Measurements from ENCODE around the gene PLPP3. TPM values are rescaled to one million over a fixed set of nuclear protein-coding genes. Genes with fewer than 3 reads are reported as not detected.

Gene PLPP3
- total RNA-seq, 2 donors from 2014 or later = 40.4 to 107 TPM

DNA sequence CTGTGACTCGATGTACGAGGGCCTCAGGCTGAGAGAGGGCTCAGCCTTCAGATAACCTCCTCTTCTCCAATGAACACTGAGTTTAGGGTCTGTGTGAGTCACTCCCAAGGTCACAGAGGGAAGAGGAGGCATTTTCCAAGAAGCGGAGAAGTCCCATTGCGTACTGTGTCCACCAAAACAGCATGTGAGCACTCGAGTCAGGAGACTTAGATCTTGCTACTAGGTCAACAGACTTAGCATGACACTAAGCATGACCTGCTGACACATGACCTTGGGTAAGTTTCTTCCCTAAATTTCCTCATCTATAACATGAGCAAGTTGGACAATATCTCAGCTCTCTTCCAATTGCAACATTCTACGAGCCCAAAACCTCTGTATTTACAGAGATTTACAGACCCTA is 68.0 kb downstream of the PLPP3 start:
- 78% methylated on average over 6 of the region's 6 CpGs for WGBS
- Histone ChIP-seq H3K36me3 (no peaks in the 10 kb centered on the region), H3K4me3 (no peak overlapping the region), H3K4me1 (replicated peaks) (no peaks in the 10 kb centered on the region), H3K9me3 (no peaks in the 10 kb centered on the region), H3K27me3 (replicated peaks; ENCODE audit: insufficient read depth) (no peaks in the 10 kb centered on the region), H3K27ac (no peak overlapping the region)
- DNase-seq (ENCODE audit: low spot score) = no peak
- TF ChIP-seq POLR2AphosphoS5 (IDR thresholded peaks at IDR 0.05) = no peak
- intact Hi-C loops (cut with DNase I) = no loop called here

DNA sequence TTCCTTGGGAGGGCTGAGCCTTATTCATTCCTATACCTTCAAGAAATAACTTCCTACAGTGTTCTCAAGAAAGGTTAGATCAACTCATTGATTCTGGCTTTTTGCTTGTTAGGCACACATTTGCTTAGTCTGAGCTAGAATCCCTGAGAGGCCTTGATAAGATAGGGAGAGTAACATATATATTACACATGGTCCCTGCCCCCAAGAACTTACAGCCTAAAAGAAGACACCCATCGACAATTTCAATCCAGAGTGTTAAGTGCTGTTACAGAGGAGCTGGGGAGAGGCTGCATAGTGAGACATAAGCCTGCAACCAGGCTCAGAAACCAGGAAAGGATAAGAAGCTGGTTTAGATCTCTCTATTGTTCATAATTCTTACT is 68.7 kb downstream of the PLPP3 start:
- H3K27me3 ChIP-seq (replicated peaks; ENCODE audit: insufficient read depth) = no peaks in the 10 kb centered on the region
- TF ChIP-seq POLR2A (IDR thresholded peaks at IDR 0.05) = no peak
- TF ChIP-seq, protein P1, sequence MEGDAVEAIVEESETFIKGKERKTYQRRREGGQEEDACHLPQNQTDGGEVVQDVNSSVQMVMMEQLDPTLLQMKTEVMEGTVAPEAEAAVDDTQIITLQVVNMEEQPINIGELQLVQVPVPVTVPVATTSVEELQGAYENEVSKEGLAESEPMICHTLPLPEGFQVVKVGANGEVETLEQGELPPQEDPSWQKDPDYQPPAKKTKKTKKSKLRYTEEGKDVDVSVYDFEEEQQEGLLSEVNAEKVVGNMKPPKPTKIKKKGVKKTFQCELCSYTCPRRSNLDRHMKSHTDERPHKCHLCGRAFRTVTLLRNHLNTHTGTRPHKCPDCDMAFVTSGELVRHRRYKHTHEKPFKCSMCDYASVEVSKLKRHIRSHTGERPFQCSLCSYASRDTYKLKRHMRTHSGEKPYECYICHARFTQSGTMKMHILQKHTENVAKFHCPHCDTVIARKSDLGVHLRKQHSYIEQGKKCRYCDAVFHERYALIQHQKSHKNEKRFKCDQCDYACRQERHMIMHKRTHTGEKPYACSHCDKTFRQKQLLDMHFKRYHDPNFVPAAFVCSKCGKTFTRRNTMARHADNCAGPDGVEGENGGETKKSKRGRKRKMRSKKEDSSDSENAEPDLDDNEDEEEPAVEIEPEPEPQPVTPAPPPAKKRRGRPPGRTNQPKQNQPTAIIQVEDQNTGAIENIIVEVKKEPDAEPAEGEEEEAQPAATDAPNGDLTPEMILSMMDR (IDR thresholded peaks at IDR 0.05) = no peak
- TF ChIP-seq POLR2AphosphoS5 (IDR thresholded peaks at IDR 0.05) = no peak
- no peak for DNase-seq (ENCODE audit: low spot score)
- no peak overlapping the region for H3K27ac ChIP-seq
- H3K9me3 ChIP-seq = no peaks in the 10 kb centered on the region
- 35% methylated on average over 1 of the region's 1 CpG for WGBS
- H3K4me3 ChIP-seq = no peak overlapping the region
- H3K36me3 ChIP-seq = no peaks in the 10 kb centered on the region
- intact Hi-C loops (cut with DNase I) = no loop called here
- no peaks in the 10 kb centered on the region for H3K4me1 ChIP-seq (replicated peaks)

DNA sequence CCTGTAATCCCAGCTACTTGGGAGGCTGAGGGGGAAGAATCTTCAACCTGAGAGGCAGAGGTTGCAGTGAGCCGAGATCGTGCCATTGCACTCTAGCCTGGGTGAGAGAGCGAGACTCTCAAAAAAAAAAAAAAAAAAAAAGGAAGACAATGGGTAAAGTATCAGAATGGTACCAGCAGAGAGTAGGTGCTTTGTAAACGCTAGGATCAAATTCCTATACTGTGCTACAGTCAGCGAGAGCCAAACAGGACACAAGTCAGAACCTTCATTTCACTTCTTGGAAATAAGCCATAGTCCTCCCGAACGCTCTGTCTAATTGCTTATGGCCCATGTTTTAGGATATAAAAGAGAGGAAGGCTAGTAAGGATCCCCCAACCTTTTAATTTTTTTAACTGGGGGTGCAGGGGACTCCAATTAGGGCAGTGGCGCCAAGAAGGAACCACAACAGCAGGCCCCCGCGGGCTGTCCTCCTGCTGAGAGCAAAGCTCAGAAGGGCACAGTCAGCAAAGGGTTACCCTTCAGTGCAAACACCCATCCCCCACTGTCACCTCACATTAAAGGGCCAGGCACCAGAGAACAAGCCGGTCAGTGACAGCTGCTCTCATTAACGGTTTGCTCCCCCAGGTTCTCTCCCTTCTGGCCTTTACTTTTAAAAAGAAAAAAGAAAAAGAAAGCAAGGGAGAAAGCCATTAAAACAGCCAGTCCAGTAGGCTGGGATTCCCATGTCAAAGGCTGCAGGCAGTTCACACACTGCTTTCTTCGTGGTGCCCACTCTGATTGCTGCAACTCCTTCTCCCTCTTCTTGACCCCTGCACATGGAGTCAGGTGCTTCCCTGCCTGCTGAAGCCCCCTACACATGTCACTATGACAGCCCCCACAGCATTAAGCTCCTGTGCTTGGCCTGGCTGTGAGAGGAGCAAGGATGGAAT is 69.4 kb downstream of the PLPP3 start:
- Histone ChIP-seq H3K27me3 (replicated peaks; ENCODE audit: insufficient read depth) (no peaks in the 10 kb centered on the region), H3K9me3 (no peaks in the 10 kb centered on the region), H3K36me3 (no peaks in the 10 kb centered on the region), H3K4me3 (no peak overlapping the region), H3K27ac (no peak overlapping the region), H3K4me1 (replicated peaks) (no peaks in the 10 kb centered on the region)
- 58% methylated on average over 13 of the region's 13 CpGs for WGBS
- TF ChIP-seq, protein P1 (IDR thresholded peaks at IDR 0.05) = no peak
- TF ChIP-seq POLR2AphosphoS5 (IDR thresholded peaks at IDR 0.05) (no peak), POLR2A (IDR thresholded peaks at IDR 0.05) (no peak)
- intact Hi-C loops (cut with DNase I) = no loop called here
- no peak for DNase-seq (ENCODE audit: low spot score)

DNA sequence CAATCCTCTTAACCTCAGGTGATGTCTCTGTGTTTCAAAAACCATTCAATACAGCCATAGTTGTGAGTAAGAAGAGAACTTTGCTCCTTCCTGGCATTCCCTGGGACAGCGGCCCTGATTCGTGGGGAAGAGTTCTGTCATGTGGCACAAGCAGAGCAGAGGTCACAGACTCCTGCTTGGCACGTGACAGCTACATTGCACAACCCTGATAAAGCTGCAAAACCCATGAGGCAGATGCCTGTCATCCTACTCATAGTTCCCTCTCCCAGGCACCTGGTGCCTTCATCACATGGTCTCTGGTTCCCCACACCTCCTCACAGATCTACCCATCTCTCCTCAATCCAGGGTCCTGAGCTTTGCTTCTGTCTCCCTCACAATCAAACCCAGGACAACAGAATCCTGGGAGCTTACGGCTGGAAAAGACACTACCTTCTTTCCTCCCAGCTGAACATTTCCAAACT is 70.8 kb downstream of the PLPP3 start:
- no peaks in the 10 kb centered on the region for H3K36me3 ChIP-seq
- TF ChIP-seq POLR2AphosphoS5 (IDR thresholded peaks at IDR 0.05) = no peak
- TF ChIP-seq POLR2A (IDR thresholded peaks at IDR 0.05) = no peak
- TF ChIP-seq, protein P1 (IDR thresholded peaks at IDR 0.05) = no peak
- no peaks in the 10 kb centered on the region for H3K9me3 ChIP-seq
- no peak overlapping the region for H3K4me3 ChIP-seq
- WGBS = 74% methylated on average over 4 of the region's 4 CpGs
- no peaks in the 10 kb centered on the region for H3K4me1 ChIP-seq (replicated peaks)
- no peak for DNase-seq (ENCODE audit: low spot score)
- H3K27me3 ChIP-seq (replicated peaks; ENCODE audit: insufficient read depth) = no peaks in the 10 kb centered on the region
- H3K27ac ChIP-seq = no peak overlapping the region
- intact Hi-C loops (cut with DNase I) = no loop called here

DNA sequence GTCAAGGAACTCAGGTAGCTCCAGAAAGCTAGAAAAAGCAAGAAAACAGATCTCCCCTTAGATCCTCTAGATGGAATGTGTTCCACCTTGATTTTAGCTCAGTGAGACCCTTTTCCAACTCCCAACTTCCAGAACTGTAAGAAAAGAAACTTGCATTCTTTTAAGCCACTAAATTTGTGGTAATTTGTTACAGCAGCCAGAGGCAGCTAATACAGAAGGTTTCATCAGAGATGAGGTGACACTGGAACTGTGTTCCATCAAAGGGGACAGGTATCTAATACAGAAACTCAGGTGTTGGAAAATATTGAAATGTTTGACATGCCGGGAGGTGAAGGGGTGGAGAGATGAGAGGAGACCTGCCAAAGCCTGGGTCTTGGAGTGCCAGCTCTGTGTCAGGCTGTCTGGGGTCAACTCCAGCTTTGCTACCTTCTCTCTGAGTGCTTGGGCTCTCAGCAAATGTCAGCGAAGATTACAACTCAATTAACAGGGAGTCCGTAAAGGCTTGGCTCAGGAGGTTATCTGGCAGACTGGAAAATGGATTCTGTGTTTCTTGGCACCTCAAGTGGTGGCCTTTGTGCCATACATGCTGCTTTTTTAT is 71.3 kb downstream of the PLPP3 start:
- 68% methylated on average over 3 of the region's 3 CpGs for WGBS
- no peaks in the 10 kb centered on the region for H3K27me3 ChIP-seq (replicated peaks; ENCODE audit: insufficient read depth)
- no peak overlapping the region for H3K4me3 ChIP-seq
- intact Hi-C loops (cut with DNase I) = no loop called here
- H3K36me3 ChIP-seq = no peaks in the 10 kb centered on the region
- TF ChIP-seq, protein P1 (IDR thresholded peaks at IDR 0.05) = no peak
- no peak for TF ChIP-seq POLR2AphosphoS5 (IDR thresholded peaks at IDR 0.05)
- no peak for TF ChIP-seq POLR2A (IDR thresholded peaks at IDR 0.05)
- no peaks in the 10 kb centered on the region for H3K9me3 ChIP-seq
- H3K27ac ChIP-seq = no peak overlapping the region
- DNase-seq (ENCODE audit: low spot score) = no peak
- H3K4me1 ChIP-seq (replicated peaks) = no peaks in the 10 kb centered on the region

Data from prostate gland (tissue), 2 donors.